DOHH2 (cell line): Measurements from ENCODE around the gene TNFRSF13B.

ENCODE experiments used
- CTCF ChIP-seq: fragments of 200-600 bp; sonication (generic); IDR thresholded peaks from one replicate; pipeline ENCODE4 v1.5.1; 2014; ENCODE audit warnings: antibody characterized with exemption, mild to moderate bottlenecking, low read depth, low read length; ENCODE audit not compliant: poor library complexity, severe bottlenecking
- EZH2phosphoT487 ChIP-seq: fragments of 200-600 bp; sonication (generic); IDR thresholded peaks from 2 replicates; pipeline ENCODE4 v1.6.1; 2017; ENCODE audit warnings: borderline replicate concordance, mild to moderate bottlenecking, antibody characterized with exemption, low read length, moderate library complexity, mixed read lengths

DNA sequence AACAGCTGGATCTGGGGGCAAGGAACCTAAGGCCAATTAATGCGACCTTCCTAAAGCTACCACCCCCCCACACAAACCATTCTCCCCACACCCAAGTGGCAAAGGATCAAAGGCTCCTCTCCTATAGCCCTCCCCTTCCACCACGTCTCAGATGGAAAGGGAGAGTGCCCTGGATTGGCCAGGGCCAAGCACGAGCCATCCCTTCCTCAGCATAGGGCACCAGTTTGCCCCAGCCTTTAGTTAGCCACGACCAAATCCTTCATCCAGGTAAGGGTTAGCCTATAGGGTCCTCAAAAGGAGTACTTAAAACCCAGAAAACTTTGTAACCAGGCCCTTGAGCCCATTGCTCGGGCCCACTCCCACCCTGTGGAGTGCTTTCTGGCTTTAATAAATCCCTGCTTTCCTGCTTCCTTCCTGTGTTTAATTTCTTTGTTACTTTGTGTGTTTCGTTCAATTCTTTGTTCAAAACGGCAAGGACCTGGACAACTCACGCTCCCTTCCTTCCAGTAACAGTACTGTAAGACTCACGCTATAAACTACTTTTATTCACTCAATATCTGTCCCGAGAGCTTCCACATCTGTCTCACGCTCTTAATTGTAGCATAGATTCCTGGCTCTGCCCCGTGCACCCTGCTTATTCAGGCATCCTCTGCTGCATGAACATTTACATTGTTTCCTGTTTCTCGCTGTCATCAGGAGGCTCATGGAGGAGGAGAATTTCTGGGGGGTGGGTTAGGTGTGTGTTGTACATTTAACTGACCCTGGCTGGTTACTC lies 62.3 kb downstream of the TNFRSF13B start:
- TF ChIP-seq CTCF (no peak), EZH2phosphoT487 (no peak)
